K562 (cell line): ENCODE measurements around the gene SLC18B1. TPM values are rescaled to one million over a fixed set of nuclear protein-coding genes. Genes with fewer than 3 reads are reported as not detected.

Experiments used
- BCL6 ChIP-seq: fragments of 250-450 bp; sonication (Bioruptor Pico); IDR thresholded peaks from 2 replicates; pipeline ENCODE4 v1.4.0; 2020
- DNMT1 ChIP-seq: fragments of 450-650 bp; IDR thresholded peaks from 2 replicates; pipeline ENCODE4 v1.6.1; 2016; ENCODE audit warnings: antibody characterized with exemption, mild to moderate bottlenecking
- EP400 ChIP-seq: fragments of 450-650 bp; IDR thresholded peaks from 2 replicates; pipeline ENCODE4 v1.6.1; 2017; ENCODE audit warnings: antibody characterized with exemption, mild to moderate bottlenecking, moderate library complexity
- KLF16 ChIP-seq: IDR thresholded peaks from 2 replicates; pipeline ENCODE4 v1.6.1; 2016; ENCODE audit warnings: antibody characterized with exemption
- MTA1 ChIP-seq: fragments of 450-650 bp; IDR thresholded peaks from 2 replicates; pipeline ENCODE4 v1.6.1; 2017; ENCODE audit warnings: borderline replicate concordance
- MTF1 ChIP-seq: fragments of 250-450 bp; sonication (Bioruptor Pico); IDR thresholded peaks from 2 replicates; pipeline ENCODE4 v1.9.0; 2021; ENCODE audit warnings: moderate library complexity, mild to moderate bottlenecking, inconsistent platforms, borderline replicate concordance
- NUFIP1 ChIP-seq: fragments of 450-650 bp; IDR thresholded peaks from 2 replicates; pipeline ENCODE4 v1.6.1; 2018; ENCODE audit not compliant: partially characterized antibody
- TBP ChIP-seq: optimal IDR thresholded peaks from 2 replicates; pipeline ENCODE3; 2011; ENCODE audit warnings: low read depth, low read length, improper control_type of control experiment
- ZKSCAN8 ChIP-seq: fragments of 200-800 bp; sonication (Bioruptor generic); IDR thresholded peaks from 2 replicates; pipeline ENCODE4 v1.6.1; 2016; ENCODE audit warnings: missing genetic modification characterization, missing compliant biosample characterization
- ZNF3 ChIP-seq: fragments of 250-450 bp; sonication (Bioruptor Pico); IDR thresholded peaks from 2 replicates; pipeline ENCODE4 v1.5.0; 2021; ENCODE audit warnings: mild to moderate bottlenecking, moderate library complexity
- ZNF76 ChIP-seq: fragments of 250-450 bp; sonication (Bioruptor Pico); IDR thresholded peaks from 2 replicates; pipeline ENCODE4 v1.4.0; 2020; ENCODE audit warnings: mild to moderate bottlenecking, moderate library complexity, borderline replicate concordance
- polyA plus RNA-seq, 8 experiments: library from polyadenylated mRNA; depleted of rRNA in 4 of 8; stranded (reverse) in 5 of 8; unstranded in 3 of 8; fragments of >200 nt; fragmentation: Nextera tagmentation in 2 of 8; fragmentation: Illumina TruSeq in 1 of 8; extraction: Ambion mirVana in 2 of 8; extraction: Trizol in 1 of 8; gene quantifications; 2 replicates each; pipeline versions ENCODE4 v1.2.1 to v1.2.3, GENCODE V29; 2011 to 2014; ENCODE audit warnings: inconsistent platforms in 1 of 8, missing spikeins in 1 of 8
- total RNA-seq, 7 experiments: library from RNA; depleted of rRNA in 6 of 7; stranded (reverse); fragments of >200 nt in 6 of 7; fragmentation: Illumina TruSeq in 2 of 7; extraction: Trizol in 2 of 7; gene quantifications; 2 replicates each; pipeline versions ENCODE4 v1.2.1 to v1.2.3, GENCODE V29; 2011 to 2021; ENCODE audit warnings: low replicate concordance in 1 of 7
- TF ChIP-seq, protein P1 (sequence below): sonication (generic); formaldehyde crosslinking; IDR thresholded peaks from 2 replicates; pipeline ENCODE4 v1.8.0; 2022; ENCODE audit warnings: missing genetic modification reagents, mild to moderate bottlenecking, borderline replicate concordance
- TF ChIP-seq, protein P2 (sequence below): fragments of 250-450 bp; sonication (Bioruptor Pico); IDR thresholded peaks from 2 replicates; pipeline ENCODE4 v1.9.0; 2021; ENCODE audit warnings: mild to moderate bottlenecking, inconsistent platforms
- TF ChIP-seq, protein P3 (sequence below): sonication (generic); formaldehyde crosslinking; IDR thresholded peaks from 2 replicates; pipeline ENCODE4 v1.8.0; 2022; ENCODE audit warnings: mild to moderate bottlenecking, missing genetic modification reagents, borderline replicate concordance
- TF ChIP-seq, protein P4 (sequence below), 2 experiments: IDR thresholded peaks in 1 of 2; conservative IDR thresholded peaks in 1 of 2; 2 replicates each; pipeline ENCODE4 v1.6.1; 2016; ENCODE audit warnings: low read depth in 2 of 2, mild to moderate bottlenecking in 1 of 2, missing compliant biosample characterization in 1 of 2, missing genetic modification characterization in 1 of 2, moderate library complexity in 1 of 2

The SLC18B1 gene
- total and polyA plus RNA-seq, 9 of the 15 experiments (the other 6 are each of a cell fraction or from before 2014, with no cell fraction given): 10.4 to 49.1 (median 32.0) TPM

DNA sequence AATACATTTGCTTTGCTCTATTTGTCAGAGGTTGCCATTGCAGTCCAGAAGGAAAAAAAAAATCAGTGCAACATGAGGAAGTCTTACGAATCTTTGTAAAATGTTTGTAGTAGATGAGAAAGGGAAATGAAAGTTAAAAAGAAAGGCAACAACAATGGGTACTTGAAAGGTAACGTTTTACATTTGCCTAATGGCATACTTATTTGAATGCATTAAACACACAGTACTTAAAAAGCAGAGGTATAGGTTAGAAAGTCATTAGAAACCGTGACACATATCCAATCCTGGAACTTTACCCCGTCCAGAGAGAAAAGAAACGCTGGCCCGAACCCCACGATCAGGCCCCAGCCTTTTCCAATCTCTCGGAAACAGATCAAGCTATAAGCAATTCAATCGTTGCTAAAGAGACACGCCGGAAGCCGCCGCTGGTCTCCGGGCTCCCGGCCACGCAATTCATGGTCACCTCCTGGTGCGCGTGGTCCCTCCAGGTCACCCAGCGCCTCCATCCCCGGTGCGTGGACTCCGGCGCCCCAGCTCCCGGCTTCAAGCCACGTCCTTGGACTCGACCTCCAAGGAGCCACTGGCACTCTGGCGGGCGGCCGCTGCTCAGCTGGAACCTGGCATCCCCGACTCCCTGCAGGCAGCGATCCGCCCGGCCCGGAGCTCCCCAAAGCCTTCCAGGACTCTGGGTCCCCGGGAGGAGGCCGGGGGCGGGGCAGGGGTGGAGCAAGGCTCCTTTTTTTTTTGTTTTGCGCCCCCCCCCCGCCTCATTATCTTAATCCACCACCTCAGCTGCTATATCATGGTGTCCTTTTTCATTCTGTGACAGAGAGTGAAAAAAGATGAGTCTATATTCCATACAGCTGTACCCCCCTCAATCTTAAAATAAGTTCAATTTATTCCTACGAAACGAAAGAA lies at the start of gene SLC18B1 (continued):
- TF ChIP-seq, protein P1, sequence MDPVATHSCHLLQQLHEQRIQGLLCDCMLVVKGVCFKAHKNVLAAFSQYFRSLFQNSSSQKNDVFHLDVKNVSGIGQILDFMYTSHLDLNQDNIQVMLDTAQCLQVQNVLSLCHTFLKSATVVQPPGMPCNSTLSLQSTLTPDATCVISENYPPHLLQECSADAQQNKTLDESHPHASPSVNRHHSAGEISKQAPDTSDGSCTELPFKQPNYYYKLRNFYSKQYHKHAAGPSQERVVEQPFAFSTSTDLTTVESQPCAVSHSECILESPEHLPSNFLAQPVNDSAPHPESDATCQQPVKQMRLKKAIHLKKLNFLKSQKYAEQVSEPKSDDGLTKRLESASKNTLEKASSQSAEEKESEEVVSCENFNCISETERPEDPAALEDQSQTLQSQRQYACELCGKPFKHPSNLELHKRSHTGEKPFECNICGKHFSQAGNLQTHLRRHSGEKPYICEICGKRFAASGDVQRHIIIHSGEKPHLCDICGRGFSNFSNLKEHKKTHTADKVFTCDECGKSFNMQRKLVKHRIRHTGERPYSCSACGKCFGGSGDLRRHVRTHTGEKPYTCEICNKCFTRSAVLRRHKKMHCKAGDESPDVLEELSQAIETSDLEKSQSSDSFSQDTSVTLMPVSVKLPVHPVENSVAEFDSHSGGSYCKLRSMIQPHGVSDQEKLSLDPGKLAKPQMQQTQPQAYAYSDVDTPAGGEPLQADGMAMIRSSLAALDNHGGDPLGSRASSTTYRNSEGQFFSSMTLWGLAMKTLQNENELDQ (CRISPR knock-in tag): no peak
- TF ChIP-seq KLF16 (no peak), EP400 (peak; percentile 90), ZKSCAN8 (no peak), MTA1 (no peak), DNMT1 (no peak), TBP (peak; percentile 37), BCL6 (CRISPR knock-in tag) (no peak), MTF1 (CRISPR knock-in tag) (no peak), ZNF3 (no peak), NUFIP1 (no peak), ZNF76 (CRISPR knock-in tag) (no peak)
- TF ChIP-seq, protein P2, sequence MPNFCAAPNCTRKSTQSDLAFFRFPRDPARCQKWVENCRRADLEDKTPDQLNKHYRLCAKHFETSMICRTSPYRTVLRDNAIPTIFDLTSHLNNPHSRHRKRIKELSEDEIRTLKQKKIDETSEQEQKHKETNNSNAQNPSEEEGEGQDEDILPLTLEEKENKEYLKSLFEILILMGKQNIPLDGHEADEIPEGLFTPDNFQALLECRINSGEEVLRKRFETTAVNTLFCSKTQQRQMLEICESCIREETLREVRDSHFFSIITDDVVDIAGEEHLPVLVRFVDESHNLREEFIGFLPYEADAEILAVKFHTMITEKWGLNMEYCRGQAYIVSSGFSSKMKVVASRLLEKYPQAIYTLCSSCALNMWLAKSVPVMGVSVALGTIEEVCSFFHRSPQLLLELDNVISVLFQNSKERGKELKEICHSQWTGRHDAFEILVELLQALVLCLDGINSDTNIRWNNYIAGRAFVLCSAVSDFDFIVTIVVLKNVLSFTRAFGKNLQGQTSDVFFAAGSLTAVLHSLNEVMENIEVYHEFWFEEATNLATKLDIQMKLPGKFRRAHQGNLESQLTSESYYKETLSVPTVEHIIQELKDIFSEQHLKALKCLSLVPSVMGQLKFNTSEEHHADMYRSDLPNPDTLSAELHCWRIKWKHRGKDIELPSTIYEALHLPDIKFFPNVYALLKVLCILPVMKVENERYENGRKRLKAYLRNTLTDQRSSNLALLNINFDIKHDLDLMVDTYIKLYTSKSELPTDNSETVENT: no peak
- TF ChIP-seq, protein P3, sequence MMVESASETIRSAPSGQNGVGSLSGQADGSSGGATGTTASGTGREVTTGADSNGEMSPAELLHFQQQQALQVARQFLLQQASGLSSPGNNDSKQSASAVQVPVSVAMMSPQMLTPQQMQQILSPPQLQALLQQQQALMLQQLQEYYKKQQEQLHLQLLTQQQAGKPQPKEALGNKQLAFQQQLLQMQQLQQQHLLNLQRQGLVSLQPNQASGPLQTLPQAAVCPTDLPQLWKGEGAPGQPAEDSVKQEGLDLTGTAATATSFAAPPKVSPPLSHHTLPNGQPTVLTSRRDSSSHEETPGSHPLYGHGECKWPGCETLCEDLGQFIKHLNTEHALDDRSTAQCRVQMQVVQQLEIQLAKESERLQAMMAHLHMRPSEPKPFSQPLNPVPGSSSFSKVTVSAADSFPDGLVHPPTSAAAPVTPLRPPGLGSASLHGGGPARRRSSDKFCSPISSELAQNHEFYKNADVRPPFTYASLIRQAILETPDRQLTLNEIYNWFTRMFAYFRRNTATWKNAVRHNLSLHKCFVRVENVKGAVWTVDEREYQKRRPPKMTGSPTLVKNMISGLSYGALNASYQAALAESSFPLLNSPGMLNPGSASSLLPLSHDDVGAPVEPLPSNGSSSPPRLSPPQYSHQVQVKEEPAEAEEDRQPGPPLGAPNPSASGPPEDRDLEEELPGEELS (CRISPR knock-in tag): no peak
- TF ChIP-seq, protein P4, sequence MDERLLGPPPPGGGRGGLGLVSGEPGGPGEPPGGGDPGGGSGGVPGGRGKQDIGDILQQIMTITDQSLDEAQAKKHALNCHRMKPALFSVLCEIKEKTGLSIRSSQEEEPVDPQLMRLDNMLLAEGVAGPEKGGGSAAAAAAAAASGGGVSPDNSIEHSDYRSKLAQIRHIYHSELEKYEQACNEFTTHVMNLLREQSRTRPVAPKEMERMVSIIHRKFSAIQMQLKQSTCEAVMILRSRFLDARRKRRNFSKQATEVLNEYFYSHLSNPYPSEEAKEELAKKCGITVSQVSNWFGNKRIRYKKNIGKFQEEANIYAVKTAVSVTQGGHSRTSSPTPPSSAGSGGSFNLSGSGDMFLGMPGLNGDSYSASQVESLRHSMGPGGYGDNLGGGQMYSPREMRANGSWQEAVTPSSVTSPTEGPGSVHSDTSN (CRISPR knock-in tag; IDR thresholded peaks at IDR 0.05; ENCODE audit: low read depth): no peak
- TF ChIP-seq, protein P4 (tag; conservative IDR thresholded peaks at IDR 0.05; ENCODE audit: low read depth): 0 out of 2 replicates have a peak, but pooled peaks have one; percentile 7
